HG03108 (cell line): Measurements from ENCODE around the gene VKORC1.
A peak's percentile ranks its signal among the peaks of the same experiment; 100 is the strongest.
"Not testable (repeated sequence)": the region's sequence is repeated elsewhere in the genome, so short reads cannot be mapped to it uniquely, and the experiment has no call there.

Experiments
- ATAC-seq: cut with Tn5 transposase; IDR thresholded peaks from one replicate; pipeline ENCODE4 v1.9.1; 2021; ENCODE audit warnings: moderate library complexity; ENCODE audit not compliant: unreplicated experiment

Gene VKORC1

GRCh38 chr16:31094424-31095120 lies at the start of gene VKORC1:
Gene VKORC1 (minus strand): TSS chr16:31094797. CDS start chr16:31094729, 68 bp downstream.
- peak; percentile 83 for ATAC-seq

GRCh38 chr16:31143694-31144148 lies 49.1 kb upstream of the VKORC1 start:
- ATAC-seq = no peak

GRCh38 chr16:31143011-31143693 lies 48.6 kb upstream of the VKORC1 start:
- no peak for ATAC-seq

- ATAC-seq = peak; percentile 88
Observed at GRCh38 chr16:31142109-31143010, 47.8 kb upstream of the VKORC1 start.

GRCh38 chr16:31141489-31142108 lies 47.0 kb upstream of the VKORC1 start:
- ATAC-seq = no peak

- not testable (repeated sequence) for ATAC-seq
Observed at GRCh38 chr16:31141071-31141469, 46.5 kb upstream of the VKORC1 start.

- ATAC-seq = no peak
Observed at GRCh38 chr16:31138621-31139578, 44.3 kb upstream of the VKORC1 start.

GRCh38 chr16:31136822-31137499 lies 42.4 kb upstream of the VKORC1 start:
- ATAC-seq = not testable (repeated sequence)

- no peak for ATAC-seq
Observed at GRCh38 chr16:31136287-31136662, 41.7 kb upstream of the VKORC1 start.

- ATAC-seq = no peak
Observed at GRCh38 chr16:31135535-31136286, 41.1 kb upstream of the VKORC1 start, which contains the start of gene PRSS8. Gene PRSS8 (minus strand): TSS chr16:31135727. CDS start chr16:31135498, 229 bp downstream.

- ATAC-seq = no peak
Observed at GRCh38 chr16:31134625-31135534, 40.3 kb upstream of the VKORC1 start.

GRCh38 chr16:31134091-31134571 lies 39.5 kb upstream of the VKORC1 start:
- ATAC-seq = no peak

- no peak for ATAC-seq
Observed at GRCh38 chr16:31133046-31133501, 38.5 kb upstream of the VKORC1 start.

- ATAC-seq = no peak
Observed at GRCh38 chr16:31132303-31132979, 37.8 kb upstream of the VKORC1 start.

GRCh38 chr16:31131841-31132271 lies 37.3 kb upstream of the VKORC1 start:
- no peak for ATAC-seq

GRCh38 chr16:31131416-31131815 lies 36.8 kb upstream of the VKORC1 start:
- ATAC-seq = no peak
